GM21619 (cell line): ENCODE results near the gene ARL1.
"Not testable (repeated sequence)": the region's sequence is repeated elsewhere in the genome, so short reads cannot be mapped to it uniquely, and the experiment has no call there.

Experiments
- ATAC-seq: cut with Tn5 transposase; IDR thresholded peaks from one replicate; pipeline ENCODE4 v1.9.1; 2021; ENCODE audit not compliant: unreplicated experiment

Gene ARL1

GRCh38 chr12:101407436-101408345, at the start of gene ARL1:
Gene ARL1, minus strand, starts transcription at chr12:101407772. Its CDS starts 127 bp downstream, at chr12:101407645.
- peak; percentile 83 for ATAC-seq

- no peak for ATAC-seq
Observed at GRCh38 chr12:101455685-101456084, 48.1 kb upstream of the ARL1 start.

- ATAC-seq = no peak
Observed at GRCh38 chr12:101441461-101442224, 34.1 kb upstream of the ARL1 start.

GRCh38 chr12:101439236-101439635, 31.7 kb upstream of the ARL1 start:
- ATAC-seq = no peak

- no peak for ATAC-seq
Observed at GRCh38 chr12:101436136-101436535, 28.6 kb upstream of the ARL1 start.

- no peak for ATAC-seq
Observed at GRCh38 chr12:101430456-101430855, 22.9 kb upstream of the ARL1 start.

- no peak for ATAC-seq
Observed at GRCh38 chr12:101424620-101425019, 17.0 kb upstream of the ARL1 start.

GRCh38 chr12:101422066-101422465, 14.5 kb upstream of the ARL1 start:
- ATAC-seq = not testable (repeated sequence)

- no peak for ATAC-seq
Observed at GRCh38 chr12:101415228-101415627, 7.7 kb upstream of the ARL1 start.

GRCh38 chr12:101414533-101415119, 7.1 kb upstream of the ARL1 start:
- ATAC-seq = no peak

GRCh38 chr12:101410169-101410568, 2.6 kb upstream of the ARL1 start:
- not testable (repeated sequence) for ATAC-seq

GRCh38 chr12:101407049-101407435, 530 bp downstream of the ARL1 start:
- peak; percentile 32 for ATAC-seq

GRCh38 chr12:101391181-101391580, 16.4 kb downstream of the ARL1 start:
- not testable (repeated sequence) for ATAC-seq

- ATAC-seq = no peak
Observed at GRCh38 chr12:101379149-101379548, 28.4 kb downstream of the ARL1 start.

GRCh38 chr12:101375573-101375972, 32.0 kb downstream of the ARL1 start:
- ATAC-seq = no peak

- ATAC-seq = no peak
Observed at GRCh38 chr12:101372431-101372830, 35.1 kb downstream of the ARL1 start.

- no peak for ATAC-seq
Observed at GRCh38 chr12:101368016-101368415, 39.6 kb downstream of the ARL1 start.

GRCh38 chr12:101361455-101361854, 46.1 kb downstream of the ARL1 start:
- ATAC-seq = no peak

- no peak for ATAC-seq
Observed at GRCh38 chr12:101356794-101357193, 50.8 kb downstream of the ARL1 start.

- no peak for ATAC-seq
Observed at GRCh38 chr12:101351682-101352081, 55.9 kb downstream of the ARL1 start.

- ATAC-seq = no peak
Observed at GRCh38 chr12:101343893-101344292, 63.7 kb downstream of the ARL1 start.
